Lung microvascular endothelial cell (primary cell): ENCODE results near the gene IP6K1. TPM values are rescaled to one million over a fixed set of nuclear protein-coding genes. Genes with fewer than 3 reads are reported as not detected.
"Not testable (repeated sequence)": the region's sequence is repeated elsewhere in the genome, so short reads cannot be mapped to it uniquely, and the experiment has no call there.

Experiments
- DNase-seq, 2 donors: peaks; one replicate each; pipeline versions ENCODE4 v3.0.0 to v3.0.0-alpha.2; 2010; ENCODE audit warnings: low read depth in 2 of 2
- total RNA-seq: library from RNA; depleted of rRNA; stranded (reverse); fragments of >200 nt; gene quantifications from 2 replicates; pipeline ENCODE4 v1.2.1, GENCODE V29; 2014

Gene IP6K1
- total RNA-seq, 1 donor from 2014 or later = 47.4 TPM

DNA sequence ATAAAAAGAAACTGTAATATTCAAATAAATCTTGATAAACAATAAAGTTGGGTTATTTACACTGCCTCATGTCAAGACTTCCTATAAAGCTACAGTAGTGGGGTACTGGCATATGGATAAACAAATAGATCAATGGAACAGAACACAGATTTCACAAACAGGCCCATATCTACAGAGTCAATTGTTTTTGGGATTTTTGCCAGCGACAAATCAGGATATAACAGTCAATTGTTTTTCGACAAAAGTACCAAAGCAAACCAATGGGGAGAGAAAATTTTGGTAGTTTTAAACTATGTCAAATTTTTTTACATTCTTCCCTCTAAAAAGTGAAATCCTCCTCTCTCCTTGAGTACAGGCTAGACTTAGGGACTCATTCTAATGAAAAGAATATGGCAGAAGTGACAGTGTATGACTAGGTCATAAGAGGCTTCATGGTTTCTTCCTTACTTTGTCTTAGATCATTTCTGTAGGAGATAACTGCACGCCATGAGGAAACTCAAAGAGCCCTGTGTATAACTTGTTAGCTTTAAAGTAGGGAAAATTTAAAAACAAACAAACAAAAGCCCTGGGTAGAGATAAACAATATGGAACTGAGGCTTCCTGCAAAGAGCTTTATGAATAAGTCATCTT is 16.9 kb downstream of the IP6K1 start:
- peak in 1 of 2 donors; percentile 21 for DNase-seq

DNA sequence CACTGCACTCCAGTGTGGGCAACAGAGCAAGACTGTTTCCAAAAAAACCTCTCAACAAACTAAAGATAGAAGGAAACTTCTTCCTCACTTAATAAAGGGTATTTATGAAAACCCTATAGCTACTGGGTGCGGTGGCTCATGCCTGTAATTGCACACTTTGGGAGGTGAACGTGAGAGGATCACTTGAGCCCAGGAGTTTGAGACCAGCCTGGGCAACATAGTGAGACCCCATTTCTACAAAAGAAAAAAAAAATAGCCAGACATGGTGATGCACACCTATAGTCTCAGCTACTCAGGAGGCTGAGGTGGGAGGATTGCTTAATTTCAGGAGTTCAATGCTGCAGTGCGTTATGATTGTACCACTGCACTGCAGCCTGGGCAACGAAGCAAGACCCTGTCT is 22.4 kb downstream of the IP6K1 start:
- DNase-seq = no peak

DNA sequence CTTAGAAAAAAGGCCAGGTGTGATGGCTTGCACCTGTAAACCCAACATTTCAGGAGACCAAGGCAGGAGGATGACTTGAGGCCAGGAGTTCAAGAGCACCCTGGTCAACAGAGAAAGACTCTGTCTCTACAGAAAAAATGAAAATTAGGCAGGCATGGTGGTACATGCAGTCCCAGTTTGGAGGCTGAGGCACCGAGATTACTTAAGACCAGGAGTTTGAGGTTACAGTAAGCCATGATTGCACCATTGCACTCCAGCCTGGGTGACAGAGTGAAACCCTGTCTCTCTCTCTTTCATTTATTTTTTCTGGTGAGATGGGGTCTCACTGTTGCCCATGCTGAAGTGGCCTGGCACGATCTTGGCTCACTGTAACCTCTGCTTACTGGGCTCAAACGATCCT is 24.7 kb downstream of the IP6K1 start:
- no peak for DNase-seq

DNA sequence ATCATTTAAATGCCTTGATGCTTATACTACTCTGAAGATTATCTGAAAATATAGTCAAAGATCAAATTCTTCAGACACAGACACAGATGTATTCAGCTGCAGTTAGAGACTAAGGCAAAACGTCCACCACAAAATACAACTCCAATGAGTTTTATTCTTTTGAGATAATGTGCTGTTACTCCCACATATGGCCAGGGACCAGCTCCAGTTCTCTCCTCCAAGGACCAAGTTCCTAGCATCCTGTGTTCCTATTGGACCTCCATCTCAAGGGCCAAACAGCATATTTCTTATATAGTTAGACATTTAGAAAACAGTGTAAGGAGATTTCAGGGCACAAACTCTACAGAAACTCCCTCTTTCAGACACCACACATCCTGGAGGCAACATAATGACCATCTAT is 27.1 kb downstream of the IP6K1 start:
- no peak for DNase-seq

DNA sequence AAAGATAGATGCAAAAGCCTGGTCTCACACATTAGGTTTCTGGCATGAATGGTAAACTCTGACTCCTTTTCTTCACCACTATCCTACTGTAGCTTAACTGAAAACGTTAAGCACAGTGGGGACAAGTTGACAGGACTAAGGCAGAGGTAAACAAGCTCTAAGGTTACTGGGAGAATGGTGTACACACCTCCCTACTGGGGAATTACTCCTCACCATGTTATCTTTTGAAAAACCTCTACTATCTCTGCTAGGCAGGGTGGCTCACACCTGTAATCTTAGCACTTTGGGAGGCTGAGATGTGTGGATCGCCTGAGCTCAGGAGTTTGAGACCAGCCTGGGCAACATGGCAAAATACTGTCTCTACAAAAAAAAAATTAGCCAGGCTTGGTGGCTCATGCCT is 29.1 kb downstream of the IP6K1 start:
- DNase-seq = no peak

DNA sequence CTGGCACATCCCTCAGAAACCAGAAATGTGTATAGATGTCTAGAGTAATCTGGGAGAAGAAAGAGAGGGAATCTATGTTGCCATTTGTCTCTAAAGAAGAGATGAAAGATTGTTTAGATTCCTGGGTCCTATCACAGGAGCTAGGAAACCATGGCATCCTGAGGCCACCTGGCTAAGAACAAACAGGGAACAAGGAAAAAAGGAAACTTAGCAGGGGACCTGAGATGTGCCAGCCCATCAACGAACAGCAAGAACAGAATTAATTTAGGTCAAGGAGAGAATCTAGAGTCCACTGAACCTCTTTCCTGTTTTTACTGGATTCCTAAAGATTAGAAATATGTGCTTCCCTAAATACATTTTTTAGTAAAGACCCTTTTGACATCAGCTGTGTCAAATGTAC is 30.3 kb downstream of the IP6K1 start:
- DNase-seq = no peak

DNA sequence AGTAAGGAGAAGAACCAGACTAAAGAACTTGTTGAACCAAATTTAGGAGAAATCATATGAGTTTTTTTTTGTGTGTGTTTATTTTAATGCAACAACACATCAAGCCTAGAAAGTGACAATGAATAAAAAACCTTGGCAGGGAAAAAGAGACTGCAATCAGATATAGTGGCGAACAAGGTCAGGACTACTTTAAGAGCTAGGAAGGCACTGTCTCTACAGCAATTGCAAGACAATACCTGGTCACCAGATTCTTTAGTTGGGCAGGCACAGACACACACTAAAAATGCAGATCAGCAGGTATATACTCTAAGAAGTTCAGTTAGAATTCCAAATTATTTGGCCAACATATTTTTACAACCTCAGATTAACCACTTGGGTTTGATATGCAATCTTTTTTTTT is 31.8 kb downstream of the IP6K1 start:
- no peak for DNase-seq

DNA sequence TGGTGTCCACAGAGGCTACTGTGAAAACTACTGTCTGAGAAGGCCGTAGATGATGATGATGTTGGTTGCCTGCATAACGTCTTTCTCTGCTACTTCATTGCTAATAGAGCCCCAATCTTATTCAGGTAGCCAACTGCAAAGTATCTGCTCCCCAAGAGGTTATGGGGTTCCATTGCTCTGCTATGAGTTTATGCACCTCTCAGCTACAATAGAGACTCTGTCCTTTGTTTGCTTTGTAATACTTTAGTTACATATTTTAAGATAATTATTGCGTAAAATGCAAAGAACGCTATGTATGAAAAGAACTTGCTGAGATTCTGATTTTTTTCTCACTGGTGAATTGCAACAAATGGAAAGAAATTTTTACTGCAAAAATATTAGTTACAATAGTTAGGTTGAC is 34.8 kb downstream of the IP6K1 start:
- DNase-seq = no peak

DNA sequence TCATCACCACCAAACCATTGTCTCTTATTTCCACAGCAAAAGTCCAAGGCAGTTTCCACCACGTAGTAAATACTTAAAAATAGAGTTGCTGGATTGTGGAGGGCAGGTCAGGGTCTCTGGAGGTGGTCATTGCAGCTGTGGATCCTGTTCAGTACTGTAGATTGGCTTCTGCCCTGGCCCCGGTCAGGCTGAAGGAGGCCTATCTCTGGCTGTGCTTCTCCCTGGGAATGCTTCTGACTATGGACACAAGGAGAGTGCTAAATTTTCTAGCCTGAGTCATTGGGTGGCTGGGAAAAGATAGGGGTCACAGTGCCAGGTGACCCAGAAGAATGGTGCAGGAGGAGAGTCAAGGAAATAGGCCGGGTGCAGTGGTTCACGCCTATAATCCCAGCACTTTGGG is 36.3 kb downstream of the IP6K1 start:
- DNase-seq = no peak

DNA sequence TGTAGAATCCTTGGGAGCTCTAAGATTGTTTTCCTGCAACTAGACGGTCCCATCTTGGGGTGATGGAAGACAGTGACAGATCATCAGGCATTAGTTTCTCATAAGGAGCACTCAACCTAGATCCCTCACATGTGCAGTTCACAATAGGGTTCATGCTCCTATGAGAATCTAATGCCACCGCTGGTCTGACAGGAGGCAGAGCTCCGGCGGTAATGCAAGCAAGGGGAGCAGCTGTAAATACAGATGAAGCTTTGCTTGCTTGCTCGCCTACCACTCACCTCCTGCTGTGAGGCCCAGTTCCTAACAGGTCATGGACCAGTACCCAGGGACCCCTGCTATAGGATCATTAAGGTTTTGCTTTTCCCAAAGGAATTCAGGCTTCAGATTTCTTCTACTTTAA is 37.5 kb downstream of the IP6K1 start:
- DNase-seq = not testable (repeated sequence)

DNA sequence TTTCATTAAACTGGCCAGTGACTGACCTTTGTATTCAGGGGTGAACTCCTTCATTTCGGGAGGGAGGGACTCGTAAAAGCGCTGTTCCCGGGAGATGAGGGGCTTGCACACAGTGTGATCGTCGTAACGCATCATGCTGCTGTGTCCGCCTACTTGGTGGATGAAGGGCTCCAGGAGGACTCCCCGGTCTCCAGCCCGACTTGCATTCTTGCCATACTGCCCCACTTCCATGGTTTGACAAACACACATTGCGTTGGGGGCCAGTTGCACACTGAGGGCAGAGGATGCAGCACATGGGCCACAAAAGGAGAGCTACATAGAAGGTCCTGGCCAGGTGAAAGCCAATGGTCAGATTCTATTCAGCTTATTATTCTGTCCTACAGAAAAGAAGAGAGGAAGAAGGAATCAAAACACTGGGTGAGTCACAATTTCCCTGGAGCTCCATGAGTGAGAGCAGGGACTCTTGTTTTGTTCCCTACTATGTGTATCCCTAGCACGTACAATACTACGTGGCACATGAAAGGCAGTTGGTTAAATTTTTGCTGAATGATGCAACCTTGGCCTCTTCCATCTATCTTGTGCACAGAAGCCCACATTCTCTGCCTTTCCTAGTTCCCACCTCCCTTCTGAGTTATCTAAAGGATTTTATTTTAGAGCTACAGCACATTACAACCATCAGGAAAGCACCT is 38.4 kb downstream of the IP6K1 start:
- DNase-seq = peak; percentile 88 to 93

DNA sequence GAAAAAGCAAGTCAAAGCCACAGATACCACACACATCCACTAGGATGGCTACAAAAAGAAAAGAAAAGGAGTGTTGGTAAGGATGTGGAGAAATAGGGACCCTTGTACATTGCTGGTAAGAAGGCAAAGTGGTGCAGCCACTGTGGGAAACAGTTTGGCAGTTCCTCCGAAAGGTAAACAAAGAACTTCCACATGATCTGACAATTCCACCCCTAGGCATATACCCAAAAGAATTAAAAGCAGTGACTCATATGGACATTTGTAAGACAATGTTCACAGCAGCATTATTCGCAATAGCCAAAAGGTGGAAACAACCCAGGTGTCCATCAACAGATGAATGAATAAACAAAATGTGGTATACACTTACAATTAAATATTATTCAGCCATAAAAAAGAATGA is 40.4 kb downstream of the IP6K1 start:
- DNase-seq = peak; percentile 51 to 86

DNA sequence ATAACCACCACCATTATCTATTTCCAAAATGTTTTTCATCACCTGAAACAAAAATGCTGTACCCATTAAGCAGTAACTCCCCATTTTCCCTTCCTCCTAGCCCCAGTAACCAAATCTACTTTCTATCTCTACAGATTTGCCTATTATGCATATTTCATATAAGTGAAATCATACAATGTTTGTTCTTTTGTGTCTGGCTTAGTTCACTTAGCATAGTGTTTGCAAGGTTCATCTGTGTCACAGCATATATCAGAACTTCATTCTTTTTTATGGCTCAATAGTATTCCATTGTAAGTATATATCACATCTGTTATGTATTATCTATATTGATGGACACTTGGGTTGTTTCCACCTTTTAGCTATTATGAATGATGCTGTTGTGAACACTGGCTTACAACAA is 45.9 kb downstream of the IP6K1 start:
- DNase-seq = no peak

DNA sequence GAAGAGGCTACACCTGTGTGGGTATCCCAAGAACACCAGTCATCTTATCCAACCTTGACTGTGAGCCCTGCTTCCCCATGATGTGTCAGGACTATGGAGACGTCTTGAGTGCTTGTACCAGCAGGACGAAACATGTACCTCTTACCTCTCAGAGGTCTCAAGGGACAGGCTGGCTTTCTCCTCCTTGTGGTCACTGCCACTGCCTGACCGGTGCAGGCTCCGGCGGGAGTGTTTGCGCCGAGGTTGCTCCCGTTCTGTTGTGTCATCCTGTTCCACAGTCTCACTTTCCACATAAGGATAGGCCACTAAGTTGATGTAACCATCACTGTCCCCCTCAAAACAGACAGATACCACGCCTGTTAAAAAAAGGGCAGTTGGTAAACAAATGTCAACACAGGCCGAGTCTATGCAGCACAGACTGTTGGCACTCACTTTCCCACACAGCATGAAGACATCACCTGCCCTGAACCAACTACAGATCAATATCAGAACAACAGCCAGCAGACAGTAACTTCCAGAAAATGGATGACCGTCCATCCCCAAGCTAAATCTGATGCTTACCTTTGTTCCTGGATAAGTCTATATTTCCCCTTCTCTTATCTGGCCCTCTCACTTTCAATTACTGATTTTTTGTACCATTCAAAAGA is 48.2 kb downstream of the IP6K1 start:
- DNase-seq = no peak

DNA sequence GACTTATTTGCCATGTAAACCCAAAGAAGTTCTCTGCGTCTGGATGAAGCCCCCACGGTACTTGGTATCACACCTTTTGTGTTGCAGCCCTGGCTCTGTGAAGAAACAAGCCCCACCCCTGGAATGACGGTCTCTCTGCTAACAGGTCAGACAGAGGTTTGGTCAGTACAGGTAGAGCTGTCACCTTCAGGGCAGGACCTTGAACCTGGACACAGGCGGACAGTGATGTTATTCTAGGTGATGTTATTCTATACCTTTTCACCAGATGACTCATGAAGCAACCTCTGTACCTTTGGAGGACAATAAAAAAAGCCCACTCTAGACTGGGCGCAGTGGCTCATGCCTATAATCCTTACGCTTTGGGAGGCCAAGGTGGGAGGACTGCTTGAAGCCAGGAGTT is 51.6 kb downstream of the IP6K1 start:
- DNase-seq = no peak

DNA sequence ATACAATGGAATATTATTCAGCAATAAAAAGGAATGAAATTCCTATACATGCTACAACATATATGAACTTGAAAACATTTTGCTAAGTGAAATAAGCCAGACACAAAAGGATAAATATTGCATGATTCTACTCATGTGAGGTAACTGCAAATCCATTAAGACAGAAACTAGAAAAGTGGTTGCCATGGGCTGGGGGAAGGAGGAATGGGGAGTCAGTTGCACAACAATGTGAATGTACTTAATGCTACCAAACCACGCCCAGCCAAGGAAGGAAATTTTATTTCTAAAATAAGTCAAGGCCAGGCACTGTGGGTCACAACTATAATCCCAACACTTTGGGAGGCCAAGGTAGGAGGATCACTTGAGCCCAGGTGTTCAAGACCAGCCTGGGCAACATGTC is 52.8 kb downstream of the IP6K1 start:
- no peak for DNase-seq

DNA sequence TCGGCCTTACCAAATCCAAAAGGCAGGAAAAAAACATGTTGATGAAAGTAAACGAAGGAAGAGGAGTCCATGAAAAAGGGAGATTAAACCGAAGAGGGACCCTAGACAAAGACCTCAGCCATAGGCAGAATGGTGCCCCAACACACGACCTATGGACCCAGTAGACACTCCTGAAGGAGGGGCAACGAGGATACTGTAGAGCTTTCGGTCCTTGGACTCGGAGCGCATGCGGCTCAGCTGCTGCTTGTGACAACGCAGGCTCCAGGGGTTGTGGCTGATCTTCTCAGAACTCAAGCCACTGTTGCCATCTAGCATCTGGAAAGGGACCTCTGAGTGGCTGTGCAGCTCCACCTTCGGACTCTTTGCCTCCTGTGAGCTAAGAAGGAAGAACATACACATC is 53.7 kb downstream of the IP6K1 start:
- DNase-seq = no peak

DNA sequence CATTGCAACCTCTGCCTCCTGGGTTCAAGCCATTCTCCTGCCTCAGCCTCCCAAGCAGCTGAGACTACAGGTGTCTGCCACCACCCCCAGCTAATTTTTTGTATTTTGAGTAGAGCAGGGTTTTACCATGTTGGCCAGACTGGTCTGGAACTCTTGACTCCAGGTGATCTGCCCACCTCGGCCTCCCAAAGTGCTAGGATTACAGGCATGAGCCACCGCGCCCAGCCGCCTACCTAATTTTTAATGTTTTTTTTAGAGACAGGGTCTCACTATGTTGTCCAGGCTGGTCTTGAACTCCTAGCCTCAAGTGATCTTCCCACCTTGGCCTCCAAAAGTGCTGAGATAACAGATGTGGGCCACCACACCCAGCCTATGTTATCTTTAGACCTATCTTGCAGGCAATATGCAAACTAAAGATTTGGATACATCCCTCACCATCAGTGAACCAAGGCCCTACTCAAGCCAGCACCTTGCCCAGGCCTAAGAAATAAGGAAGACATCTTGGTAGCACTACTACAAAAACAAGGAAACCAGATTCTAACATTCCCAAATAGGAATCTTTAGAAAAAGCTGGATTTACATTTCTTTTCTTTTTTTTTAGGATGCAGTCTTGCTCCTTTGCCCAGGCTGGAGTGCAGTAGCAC is 56.3 kb downstream of the IP6K1 start:
- DNase-seq = no peak

DNA sequence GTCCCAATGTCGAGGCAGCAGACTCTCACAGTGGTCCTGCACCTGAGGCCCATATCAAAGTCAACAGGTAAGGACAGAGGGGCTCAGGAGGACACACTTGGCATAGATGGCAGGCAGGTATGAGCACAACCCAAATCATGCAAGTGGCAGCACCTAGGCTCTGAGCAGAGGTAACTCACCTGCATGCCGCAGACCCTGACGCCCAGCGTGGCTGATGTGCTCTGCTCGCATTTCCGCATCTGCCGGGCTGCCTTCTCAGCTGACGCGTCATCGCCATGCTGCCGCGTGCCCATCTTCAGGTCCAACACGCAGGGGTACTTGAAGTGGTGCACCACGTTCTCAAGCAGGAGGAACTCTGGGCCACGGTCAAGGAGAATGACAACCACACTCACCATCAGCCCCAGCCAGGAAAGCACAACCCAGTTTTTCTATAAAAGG is 58.4 kb downstream of the IP6K1 start:
- no peak for DNase-seq

DNA sequence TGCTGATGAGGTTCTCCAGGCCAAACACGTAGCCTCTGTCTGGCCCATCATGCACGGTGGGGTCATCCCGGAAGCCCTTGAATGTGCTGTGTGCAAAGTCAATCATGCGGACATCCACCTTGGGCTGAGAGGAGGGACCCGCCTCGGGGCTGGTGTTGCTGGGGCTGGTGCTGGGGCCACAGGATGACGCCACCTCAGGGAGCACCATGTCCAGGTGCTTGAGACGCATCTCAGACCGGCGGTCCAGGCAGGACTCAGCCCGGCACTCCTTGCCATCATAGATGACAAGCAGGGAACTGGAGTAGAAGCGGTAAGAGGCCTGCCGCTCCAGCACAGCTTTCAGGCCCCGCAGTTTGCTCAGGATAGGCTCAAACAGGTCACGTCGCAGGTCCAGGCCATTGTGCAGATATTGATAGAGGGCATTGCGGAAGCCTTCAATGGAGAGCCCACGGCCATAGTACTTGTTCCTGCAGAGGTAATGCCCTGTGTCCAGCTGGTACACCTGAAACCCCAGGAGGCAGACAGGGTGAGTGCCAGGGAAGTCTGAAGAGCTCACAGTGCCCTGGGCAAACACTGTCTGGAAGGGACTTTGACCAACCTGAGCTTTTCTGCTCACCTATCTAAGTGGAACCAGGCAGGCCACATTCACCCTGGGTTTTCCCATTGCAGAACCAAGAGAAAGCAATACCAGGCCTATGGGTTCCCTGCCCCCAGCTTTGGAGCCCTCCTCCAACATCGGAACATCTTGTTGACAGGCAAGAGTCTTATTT is 59.0 kb downstream of the IP6K1 start:
- DNase-seq = no peak

DNA sequence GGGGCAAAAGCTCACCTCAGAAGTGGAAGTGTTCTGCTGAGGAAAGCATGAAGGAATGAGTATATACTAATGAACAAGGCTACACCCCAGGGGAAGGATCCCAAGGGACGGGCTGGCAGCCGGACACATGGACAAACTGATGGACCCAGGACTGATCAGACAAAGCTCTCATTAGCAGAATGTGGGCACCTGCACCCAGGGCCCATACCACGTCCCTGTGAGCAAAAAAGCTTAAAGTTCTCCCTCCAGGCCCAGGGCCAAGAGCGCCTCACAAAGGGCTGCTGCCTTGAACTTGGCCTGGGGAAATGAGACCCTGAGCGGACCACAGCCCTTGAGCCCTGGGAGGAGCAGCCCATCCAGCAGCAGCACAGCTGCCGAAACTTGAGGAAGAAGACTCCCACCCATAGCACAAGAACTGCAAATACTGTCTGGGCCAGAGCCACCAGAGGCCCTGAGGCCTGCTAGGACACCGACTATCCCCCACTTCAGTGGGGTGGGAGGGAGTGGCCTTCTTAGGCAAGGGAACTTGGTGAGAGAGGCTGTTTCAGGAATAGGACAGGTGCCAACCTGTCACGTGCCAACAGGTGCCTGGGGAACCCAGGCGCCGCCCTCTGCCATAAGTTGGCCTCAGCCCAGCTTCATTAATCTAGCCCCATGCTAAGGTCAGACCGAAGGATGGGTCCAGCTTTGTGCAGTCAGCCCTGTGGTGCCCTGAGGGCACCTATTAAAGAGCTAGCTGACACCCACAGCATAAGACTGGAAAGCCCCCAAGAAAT is 60.2 kb downstream of the IP6K1 start:
- no peak for DNase-seq
